Aorta (tissue), 5 donors: ENCODE measurements around the gene PRDM1. TPM values are rescaled to one million over a fixed set of nuclear protein-coding genes. Genes with fewer than 3 reads are reported as not detected.

Experiments
- ATAC-seq: fragments of 200-7000 bp; cut with Tn5 transposase; one replicate; pipeline ENCODE4 v1.9.1; 2022; ENCODE audit warnings: moderate library complexity; ENCODE audit not compliant: low FRiP score
- DNase-seq, 2 donors: peaks; one replicate each; pipeline ENCODE4 v3.0.0-alpha.2; 2020
- H3K27ac ChIP-seq, 2 donors: one replicate each; pipeline ENCODE4 v1.5.1; 2013; ENCODE audit warnings: low read length in 2 of 2, mild to moderate bottlenecking in 2 of 2, moderate library complexity in 2 of 2, control low read depth in 1 of 2, inconsistent platforms in 1 of 2, low read depth in 1 of 2
- H3K27me3 ChIP-seq, 2 donors: one replicate each; pipeline ENCODE4 v1.6.1; 2013; ENCODE audit warnings: control low read depth in 1 of 2, low read length in 1 of 2, mild to moderate bottlenecking in 1 of 2, moderate library complexity in 1 of 2; ENCODE audit not compliant: insufficient read depth in 2 of 2, control insufficient read depth in 1 of 2
- H3K36me3 ChIP-seq, 2 donors: one replicate each; pipeline ENCODE4 v1.6.1; 2013; ENCODE audit warnings: control low read depth in 1 of 2, low read length in 1 of 2, mild to moderate bottlenecking in 1 of 2; ENCODE audit not compliant: insufficient read depth in 2 of 2, control insufficient read depth in 1 of 2
- H3K4me1 ChIP-seq, 2 donors: one replicate each; pipeline ENCODE4 v1.6.1; 2013; ENCODE audit warnings: low read length in 2 of 2, control low read depth in 1 of 2, mild to moderate bottlenecking in 1 of 2, moderate library complexity in 1 of 2; ENCODE audit not compliant: insufficient read depth in 2 of 2, control insufficient read depth in 1 of 2
- H3K4me3 ChIP-seq, 2 donors: one replicate each; pipeline ENCODE4 v1.5.1; 2013; ENCODE audit warnings: low read length in 2 of 2, control low read depth in 1 of 2, mild to moderate bottlenecking in 1 of 2
- H3K9me3 ChIP-seq: one replicate; pipeline ENCODE4 v1.6.1; 2013; ENCODE audit warnings: mild to moderate bottlenecking, low read length; ENCODE audit not compliant: control insufficient read depth
- WGBS, 2 donors: extraction: QIAGEN DNeasy Blood & Tissue Kit; methylation state at CpG; one replicate each; pipeline ENCODE4 v1.1.7; 2013; 5-methylcytosine and 5-hydroxymethylcytosine counted together
- intact Hi-C, 2 donors: fragments of 100-400 bp; cut with DNase I; formaldehyde crosslinking; loops; one replicate each; pipeline versions ENCODE4 v1.14.2 to v1.15.0; 2022
- polyA plus RNA-seq, 2 donors: library from polyadenylated mRNA; stranded (reverse); fragments of 200-250 nt; gene quantifications; one replicate each; pipeline ENCODE4 v1.2.3, GENCODE V29; 2013
- total RNA-seq, 2 donors: library from RNA; stranded (reverse); fragmentation: NEBNext Ultra II Directional; extraction: Animal tissue kit (Norgen Biotek cat#: 25700); gene quantifications; one replicate each; pipeline ENCODE4 v1.2.1, GENCODE V29; 2021
- donor health status: healthy with polysubstance abuse.
- donor health status: Bipolar disorder and iron deficiency.
- donor health status: DM: no; HTN: no; CAD: no.
- donor health status: DM: no; HTN: no; CAD: no.
- donor health status: DM: yes; HTN: yes; CAD: no.

PRDM1 gene
- total and polyA plus RNA-seq, 4 donors = 0.23 to 10.5 (median 3.5) TPM

DNA sequence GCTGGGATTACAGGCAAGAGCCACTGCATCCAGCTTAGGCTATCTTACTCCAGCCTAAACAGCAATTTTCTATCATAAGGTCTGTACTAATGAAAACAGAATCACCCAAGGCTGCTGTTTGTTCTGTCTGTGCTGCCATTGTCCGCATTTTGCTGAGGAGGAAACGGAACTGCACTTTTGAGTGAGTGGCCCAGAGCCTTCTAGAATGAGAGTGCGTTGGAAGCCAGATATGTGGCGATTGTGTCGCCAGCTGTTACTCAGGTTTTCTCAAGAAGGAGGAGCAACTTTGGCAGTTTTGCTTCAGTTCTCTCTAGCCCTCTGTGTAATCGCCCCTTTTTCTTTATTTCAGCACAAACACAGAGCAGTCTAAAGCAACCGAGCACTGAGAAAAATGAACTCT lies 18.3 kb downstream of the PRDM1 start:
- intact Hi-C loops = no loop called here
- DNase-seq = no peak
- no peak for ATAC-seq
- Histone ChIP-seq H3K27ac (no peak overlapping the region), H3K36me3 (no peaks in the 10 kb centered on the region), H3K4me3 (no peak overlapping the region), H3K27me3 (no peaks in the 10 kb centered on the region), H3K4me1 (no peaks in the 10 kb centered on the region), H3K9me3 (peaks cover 2% of the 10 kb centered on the region)
- 85% methylated on average over 7 of the region's 7 CpGs for WGBS, 2 donors

DNA sequence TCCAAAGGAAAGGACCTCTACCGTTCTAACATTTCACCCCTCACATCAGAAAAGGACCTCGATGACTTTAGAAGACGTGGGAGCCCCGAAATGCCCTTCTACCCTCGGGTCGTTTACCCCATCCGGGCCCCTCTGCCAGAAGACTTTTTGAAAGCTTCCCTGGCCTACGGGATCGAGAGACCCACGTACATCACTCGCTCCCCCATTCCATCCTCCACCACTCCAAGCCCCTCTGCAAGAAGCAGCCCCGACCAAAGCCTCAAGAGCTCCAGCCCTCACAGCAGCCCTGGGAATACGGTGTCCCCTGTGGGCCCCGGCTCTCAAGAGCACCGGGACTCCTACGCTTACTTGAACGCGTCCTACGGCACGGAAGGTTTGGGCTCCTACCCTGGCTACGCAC lies 18.8 kb downstream of the PRDM1 start:
- intact Hi-C loops = no loop called here
- Histone ChIP-seq H3K4me1 (no peaks in the 10 kb centered on the region), H3K36me3 (no peaks in the 10 kb centered on the region), H3K4me3 (no peak overlapping the region), H3K27me3 (no peaks in the 10 kb centered on the region), H3K9me3 (peaks cover 2% of the 10 kb centered on the region), H3K27ac (no peak overlapping the region)
- DNase-seq (no peak), ATAC-seq (no peak)
- WGBS, 2 donors = 90 to 92% methylated on average over 21 of the region's 21 CpGs

DNA sequence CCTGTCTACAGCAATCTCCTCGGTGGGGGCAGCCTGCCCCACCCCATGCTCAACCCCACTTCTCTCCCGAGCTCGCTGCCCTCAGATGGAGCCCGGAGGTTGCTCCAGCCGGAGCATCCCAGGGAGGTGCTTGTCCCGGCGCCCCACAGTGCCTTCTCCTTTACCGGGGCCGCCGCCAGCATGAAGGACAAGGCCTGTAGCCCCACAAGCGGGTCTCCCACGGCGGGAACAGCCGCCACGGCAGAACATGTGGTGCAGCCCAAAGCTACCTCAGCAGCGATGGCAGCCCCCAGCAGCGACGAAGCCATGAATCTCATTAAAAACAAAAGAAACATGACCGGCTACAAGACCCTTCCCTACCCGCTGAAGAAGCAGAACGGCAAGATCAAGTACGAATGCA lies 19.4 kb downstream of the PRDM1 start:
- Histone ChIP-seq H3K9me3 (peaks cover 2% of the 10 kb centered on the region), H3K4me1 (no peaks in the 10 kb centered on the region), H3K4me3 (no peak overlapping the region), H3K27ac (no peak overlapping the region), H3K36me3 (no peaks in the 10 kb centered on the region), H3K27me3 (no peaks in the 10 kb centered on the region)
- intact Hi-C loops = no loop called here
- ATAC-seq (no peak), DNase-seq (no peak)
- WGBS, 2 donors = 87 to 91% methylated on average over 22 of the region's 22 CpGs

DNA sequence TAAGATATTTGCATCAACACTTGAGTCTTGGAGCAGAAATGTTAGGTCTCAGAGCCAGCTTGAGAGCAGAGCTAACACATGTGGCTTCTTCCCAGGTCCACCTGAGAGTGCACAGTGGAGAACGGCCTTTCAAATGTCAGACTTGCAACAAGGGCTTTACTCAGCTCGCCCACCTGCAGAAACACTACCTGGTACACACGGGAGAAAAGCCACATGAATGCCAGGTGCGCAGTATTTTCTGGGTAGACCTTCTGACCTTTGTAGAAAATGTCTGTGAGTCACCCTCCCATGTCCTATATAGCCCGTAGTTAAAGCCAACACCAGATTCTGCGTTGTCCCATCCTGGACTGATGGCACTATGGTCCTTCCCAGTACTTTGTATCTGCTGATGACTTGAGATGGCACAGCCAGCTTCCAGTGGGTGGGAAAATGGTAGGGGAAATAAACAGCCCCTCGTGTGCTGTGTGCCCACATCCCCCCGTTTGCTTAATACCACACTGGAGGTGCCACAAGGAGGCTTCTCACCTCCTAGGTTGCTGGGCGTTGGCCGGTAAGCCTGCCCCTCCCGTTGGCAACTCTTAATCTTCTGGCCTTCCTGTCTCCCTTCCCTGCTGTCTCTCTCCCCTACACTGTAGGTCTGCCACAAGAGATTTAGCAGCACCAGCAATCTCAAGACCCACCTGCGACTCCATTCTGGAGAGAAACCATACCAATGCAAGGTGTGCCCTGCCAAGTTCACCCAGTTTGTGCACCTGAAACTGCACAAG lies 20.3 kb downstream of the PRDM1 start:
- H3K27me3 ChIP-seq = no peaks in the 10 kb centered on the region
- DNase-seq (no peak), ATAC-seq (no peak)
- H3K4me1 ChIP-seq = no peaks in the 10 kb centered on the region
- intact Hi-C loops = no loop called here
- H3K27ac ChIP-seq = no peak overlapping the region
- no peak overlapping the region for H3K4me3 ChIP-seq
- WGBS, 2 donors = 89 to 91% methylated on average over 12 of the region's 12 CpGs
- H3K9me3 ChIP-seq = no peaks in the 10 kb centered on the region
- H3K36me3 ChIP-seq = no peaks in the 10 kb centered on the region

DNA sequence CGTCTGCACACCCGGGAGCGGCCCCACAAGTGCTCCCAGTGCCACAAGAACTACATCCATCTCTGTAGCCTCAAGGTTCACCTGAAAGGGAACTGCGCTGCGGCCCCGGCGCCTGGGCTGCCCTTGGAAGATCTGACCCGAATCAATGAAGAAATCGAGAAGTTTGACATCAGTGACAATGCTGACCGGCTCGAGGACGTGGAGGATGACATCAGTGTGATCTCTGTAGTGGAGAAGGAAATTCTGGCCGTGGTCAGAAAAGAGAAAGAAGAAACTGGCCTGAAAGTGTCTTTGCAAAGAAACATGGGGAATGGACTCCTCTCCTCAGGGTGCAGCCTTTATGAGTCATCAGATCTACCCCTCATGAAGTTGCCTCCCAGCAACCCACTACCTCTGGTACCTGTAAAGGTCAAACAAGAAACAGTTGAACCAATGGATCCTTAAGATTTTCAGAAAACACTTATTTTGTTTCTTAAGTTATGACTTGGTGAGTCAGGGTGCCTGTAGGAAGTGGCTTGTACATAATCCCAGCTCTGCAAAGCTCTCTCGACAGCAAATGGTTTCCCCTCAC lies 21.0 kb downstream of the PRDM1 start:
- ATAC-seq = no peak
- Histone ChIP-seq H3K36me3 (no peaks in the 10 kb centered on the region), H3K9me3 (no peaks in the 10 kb centered on the region), H3K4me1 (no peaks in the 10 kb centered on the region), H3K27me3 (no peaks in the 10 kb centered on the region), H3K27ac (no peak overlapping the region), H3K4me3 (no peak overlapping the region)
- DNase-seq = no peak
- WGBS, 2 donors = 88 to 90% methylated on average over 14 of the region's 14 CpGs
- intact Hi-C loops = no loop called here

DNA sequence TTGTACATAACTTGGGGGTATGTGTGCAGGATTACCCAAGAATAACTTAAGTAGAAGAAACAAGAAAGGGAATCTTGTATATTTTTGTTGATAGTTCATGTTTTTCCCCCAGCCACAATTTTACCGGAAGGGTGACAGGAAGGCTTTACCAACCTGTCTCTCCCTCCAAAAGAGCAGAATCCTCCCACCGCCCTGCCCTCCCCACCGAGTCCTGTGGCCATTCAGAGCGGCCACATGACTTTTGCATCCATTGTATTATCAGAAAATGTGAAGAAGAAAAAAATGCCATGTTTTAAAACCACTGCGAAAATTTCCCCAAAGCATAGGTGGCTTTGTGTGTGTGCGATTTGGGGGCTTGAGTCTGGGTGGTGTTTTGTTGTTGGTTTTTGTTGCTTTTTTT lies 22.0 kb downstream of the PRDM1 start:
- Histone ChIP-seq H3K36me3 (no peaks in the 10 kb centered on the region), H3K27me3 (no peaks in the 10 kb centered on the region), H3K9me3 (no peaks in the 10 kb centered on the region), H3K4me1 (no peaks in the 10 kb centered on the region), H3K4me3 (no peak overlapping the region), H3K27ac (no peak overlapping the region)
- DNase-seq (no peak), ATAC-seq (no peak)
- intact Hi-C loops = no loop called here
- WGBS, 2 donors = 88 to 92% methylated on average over 6 of the region's 6 CpGs

DNA sequence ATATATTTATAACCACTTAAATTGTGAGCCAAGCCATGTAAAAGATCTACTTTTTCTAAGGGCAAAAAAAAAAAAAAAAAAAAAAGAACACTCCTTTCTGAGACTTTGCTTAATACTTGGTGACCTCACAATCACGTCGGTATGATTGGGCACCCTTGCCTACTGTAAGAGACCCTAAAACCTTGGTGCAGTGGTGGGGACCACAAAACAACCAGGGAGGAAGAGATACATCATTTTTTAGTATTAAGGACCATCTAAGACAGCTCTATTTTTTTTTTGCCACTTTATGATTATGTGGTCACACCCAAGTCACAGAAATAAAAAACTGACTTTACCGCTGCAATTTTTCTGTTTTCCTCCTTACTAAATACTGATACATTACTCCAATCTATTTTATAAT lies 22.9 kb downstream of the PRDM1 start:
- DNase-seq (no peak), ATAC-seq (no peak)
- Histone ChIP-seq H3K4me1 (no peaks in the 10 kb centered on the region), H3K36me3 (no peaks in the 10 kb centered on the region), H3K9me3 (no peaks in the 10 kb centered on the region), H3K4me3 (no peak overlapping the region), H3K27ac (no peak overlapping the region), H3K27me3 (no peaks in the 10 kb centered on the region)
- WGBS, 2 donors = 86 to 89% methylated on average over 3 of the region's 3 CpGs
- intact Hi-C loops = no loop called here

DNA sequence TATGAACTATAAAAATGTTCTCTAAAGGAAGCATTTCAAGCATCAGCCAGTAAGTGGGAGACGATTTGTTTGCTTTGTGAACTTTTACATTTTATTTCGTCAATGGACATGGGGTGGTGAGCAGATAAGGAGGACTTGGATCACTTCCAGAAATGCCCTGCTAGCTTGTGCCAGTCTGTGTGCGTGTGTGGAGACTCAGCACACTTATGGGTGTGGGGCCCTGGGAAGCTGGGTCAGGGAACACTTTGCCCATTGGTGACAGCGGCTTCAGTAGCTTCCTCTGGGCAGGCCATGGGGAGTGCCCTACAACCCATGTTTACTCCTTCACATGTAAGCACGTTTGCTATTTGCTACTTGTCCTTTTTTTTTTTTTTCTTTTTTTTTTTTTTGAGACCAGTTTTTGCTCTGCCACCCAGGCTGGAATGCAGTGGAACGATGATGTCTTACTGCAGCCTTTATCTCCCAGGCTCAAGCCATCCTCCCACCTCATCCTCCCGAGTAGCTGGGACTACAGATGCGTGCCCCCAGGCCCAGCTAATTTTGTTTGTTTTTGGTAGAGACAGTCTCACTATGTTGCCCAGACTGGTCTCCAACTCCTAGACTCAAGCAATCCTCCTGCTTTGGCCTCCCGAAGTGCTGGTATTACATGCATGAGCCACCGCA lies 24.2 kb downstream of the PRDM1 start:
- 55 to 58% methylated on average over 10 of the region's 10 CpGs for WGBS, 2 donors
- no peaks in the 10 kb centered on the region for H3K36me3 ChIP-seq
- intact Hi-C loops = no loop called here
- ATAC-seq (no peak), DNase-seq (no peak)
- no peak overlapping the region for H3K4me3 ChIP-seq
- H3K27me3 ChIP-seq = no peaks in the 10 kb centered on the region
- H3K4me1 ChIP-seq = no peaks in the 10 kb centered on the region
- H3K27ac ChIP-seq = no peak overlapping the region
- no peaks in the 10 kb centered on the region for H3K9me3 ChIP-seq

DNA sequence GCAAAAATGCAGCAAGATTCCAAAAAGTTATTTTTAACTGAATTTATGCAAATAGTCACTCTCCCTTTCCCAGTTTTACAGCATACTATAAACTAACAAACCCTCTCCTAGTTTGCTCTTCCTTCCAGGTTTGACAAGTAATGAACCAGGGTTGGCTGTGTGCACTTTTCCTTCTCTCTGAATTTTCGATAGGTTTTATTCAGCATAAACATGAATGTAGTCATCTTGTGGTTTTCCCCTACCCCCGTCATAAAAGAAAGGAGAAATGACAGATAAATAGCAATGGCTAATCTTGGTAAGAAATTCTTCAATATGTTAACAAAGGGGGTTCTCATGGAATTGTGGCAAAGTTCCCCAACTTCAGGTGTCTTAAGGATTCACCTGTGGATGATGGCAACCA lies 26.3 kb downstream of the PRDM1 start:
- H3K27me3 ChIP-seq = no peaks in the 10 kb centered on the region
- no peak overlapping the region for H3K4me3 ChIP-seq
- no peaks in the 10 kb centered on the region for H3K9me3 ChIP-seq
- no peak for DNase-seq
- 79% methylated on average over 2 of the region's 2 CpGs for WGBS, 2 donors
- ATAC-seq = no peak
- no peaks in the 10 kb centered on the region for H3K36me3 ChIP-seq
- no peaks in the 10 kb centered on the region for H3K4me1 ChIP-seq
- intact Hi-C loops = no loop called here
- H3K27ac ChIP-seq = no peak overlapping the region
